ENCODE data around the gene SLC24A4. TPM values are rescaled to one million over a fixed set of nuclear protein-coding genes. Genes with fewer than 3 reads are reported as not detected.

Gene SLC24A4
- total RNA-seq, 1 donor from 2014 or later: not detected

DNA sequence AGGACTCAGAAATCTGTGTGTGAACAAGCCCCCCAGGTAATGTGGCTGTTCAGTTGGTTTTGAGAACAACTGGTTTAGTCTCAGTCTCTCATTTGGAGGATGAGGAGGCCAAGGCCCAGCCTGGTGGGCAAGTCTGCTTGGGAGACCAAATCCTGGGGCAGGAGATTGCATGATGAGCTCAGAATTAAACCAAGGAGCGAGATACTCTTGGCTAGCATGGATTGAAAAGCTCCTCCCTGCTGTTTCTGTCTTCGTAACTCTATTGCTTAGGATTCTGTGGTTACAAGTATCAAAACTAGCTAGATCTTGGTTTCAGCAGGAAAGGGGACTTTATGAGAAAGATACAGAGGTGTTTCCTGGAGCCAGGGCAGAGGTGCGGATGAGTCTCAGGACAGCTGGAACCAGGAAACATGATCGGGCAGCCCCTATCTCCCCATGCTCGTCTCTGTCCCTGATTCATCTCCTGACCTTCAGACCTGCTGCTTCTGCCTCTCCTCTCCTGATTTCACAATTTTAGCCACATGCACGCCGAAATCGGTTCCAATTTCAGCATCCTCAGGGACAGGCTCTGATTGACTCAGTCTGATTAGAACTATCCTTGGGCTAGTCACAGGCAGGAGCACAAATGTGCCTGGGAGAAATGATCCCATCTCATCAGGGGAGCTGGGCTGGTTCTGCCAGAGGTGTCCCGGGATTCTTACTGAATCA lies 150.4 kb downstream of the SLC24A4 start:
- Mint-ChIP-seq H3K27ac (no peak overlapping the region), H3K27me3 (ENCODE audit: low read depth) (no peaks in the 10 kb centered on the region), H3K4me3 (no peak overlapping the region), H3K9me3 (peaks cover 17% of the 10 kb centered on the region), H3K36me3 (no peaks in the 10 kb centered on the region), H3K4me1 (peaks cover 8% of the 10 kb centered on the region)
- peak in 1 of 2 experiments; percentile 24 for DNase-seq (ENCODE audit: low spot score in 2 of 2, unreplicated experiment in 2 of 2)
- TF ChIP-seq, protein P1, sequence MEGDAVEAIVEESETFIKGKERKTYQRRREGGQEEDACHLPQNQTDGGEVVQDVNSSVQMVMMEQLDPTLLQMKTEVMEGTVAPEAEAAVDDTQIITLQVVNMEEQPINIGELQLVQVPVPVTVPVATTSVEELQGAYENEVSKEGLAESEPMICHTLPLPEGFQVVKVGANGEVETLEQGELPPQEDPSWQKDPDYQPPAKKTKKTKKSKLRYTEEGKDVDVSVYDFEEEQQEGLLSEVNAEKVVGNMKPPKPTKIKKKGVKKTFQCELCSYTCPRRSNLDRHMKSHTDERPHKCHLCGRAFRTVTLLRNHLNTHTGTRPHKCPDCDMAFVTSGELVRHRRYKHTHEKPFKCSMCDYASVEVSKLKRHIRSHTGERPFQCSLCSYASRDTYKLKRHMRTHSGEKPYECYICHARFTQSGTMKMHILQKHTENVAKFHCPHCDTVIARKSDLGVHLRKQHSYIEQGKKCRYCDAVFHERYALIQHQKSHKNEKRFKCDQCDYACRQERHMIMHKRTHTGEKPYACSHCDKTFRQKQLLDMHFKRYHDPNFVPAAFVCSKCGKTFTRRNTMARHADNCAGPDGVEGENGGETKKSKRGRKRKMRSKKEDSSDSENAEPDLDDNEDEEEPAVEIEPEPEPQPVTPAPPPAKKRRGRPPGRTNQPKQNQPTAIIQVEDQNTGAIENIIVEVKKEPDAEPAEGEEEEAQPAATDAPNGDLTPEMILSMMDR (IDR thresholded peaks at IDR 0.05; ENCODE audit: unreplicated experiment): no peak

DNA sequence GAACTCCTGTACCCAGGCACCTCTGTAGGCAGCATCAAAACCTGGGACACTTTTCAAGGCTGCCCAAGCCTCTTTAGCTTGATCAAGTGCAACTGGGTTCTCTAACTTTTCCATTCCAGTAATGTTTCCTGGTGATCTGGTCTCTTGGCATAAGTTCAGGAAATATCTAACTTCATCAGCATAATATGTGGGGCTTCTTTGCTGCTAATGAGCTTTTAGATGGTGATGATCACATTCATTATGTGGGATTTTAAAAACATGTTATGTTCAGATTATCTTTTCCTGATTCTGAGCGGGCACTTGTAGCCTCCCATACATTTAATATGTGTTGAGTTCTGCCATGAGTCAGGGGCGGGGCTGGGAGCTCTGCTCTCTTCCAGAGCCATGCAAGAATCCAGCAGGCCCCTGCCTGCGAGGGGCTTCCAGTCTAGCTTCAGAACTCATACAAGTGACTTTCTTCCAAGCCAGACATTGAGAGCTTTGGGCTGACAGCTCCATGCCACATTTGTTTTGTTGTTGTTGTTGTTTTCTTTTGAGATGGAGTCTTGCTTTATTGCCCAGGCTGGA lies 151.1 kb downstream of the SLC24A4 start:
- H3K9me3 Mint-ChIP-seq: peaks cover 18% of the 10 kb centered on the region
- H3K36me3 Mint-ChIP-seq: no peaks in the 10 kb centered on the region
- H3K27ac Mint-ChIP-seq: no peak overlapping the region
- TF ChIP-seq, protein P1 (IDR thresholded peaks at IDR 0.05; ENCODE audit: unreplicated experiment): no peak
- no peak overlapping the region for H3K4me3 Mint-ChIP-seq
- peaks cover 8% of the 10 kb centered on the region for H3K4me1 Mint-ChIP-seq
- no peaks in the 10 kb centered on the region for H3K27me3 Mint-ChIP-seq (ENCODE audit: low read depth)
- DNase-seq (ENCODE audit: low spot score in 2 of 2, unreplicated experiment in 2 of 2): peak in 1 of 2 experiments; percentile 16

DNA sequence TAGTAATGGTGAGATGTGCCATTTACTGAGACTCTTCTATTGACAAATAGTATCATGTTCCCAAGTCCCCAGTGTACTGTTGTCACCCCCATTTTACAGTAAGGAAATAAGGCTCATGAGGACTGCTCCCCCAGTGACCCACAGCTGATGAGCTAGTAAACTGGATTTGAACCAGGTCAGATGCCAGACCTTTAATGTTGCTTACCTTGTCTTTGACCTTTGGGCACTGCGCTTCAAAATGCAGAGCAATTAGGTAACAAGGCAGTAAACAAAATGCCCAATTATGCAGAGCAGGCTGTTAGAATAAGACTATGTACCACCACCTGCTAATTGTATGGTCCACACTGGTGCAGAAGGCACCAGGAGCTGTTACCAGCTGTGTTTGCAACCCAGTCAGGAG lies 152.1 kb downstream of the SLC24A4 start:
- Mint-ChIP-seq H3K36me3 (no peaks in the 10 kb centered on the region), H3K4me3 (no peak overlapping the region), H3K9me3 (peaks cover 14% of the 10 kb centered on the region), H3K4me1 (peaks cover 8% of the 10 kb centered on the region), H3K27ac (no peak overlapping the region), H3K27me3 (ENCODE audit: low read depth) (no peaks in the 10 kb centered on the region)
- DNase-seq (ENCODE audit: low spot score in 2 of 2, unreplicated experiment in 2 of 2): no peak
- TF ChIP-seq, protein P1 (IDR thresholded peaks at IDR 0.05; ENCODE audit: unreplicated experiment): no peak

DNA sequence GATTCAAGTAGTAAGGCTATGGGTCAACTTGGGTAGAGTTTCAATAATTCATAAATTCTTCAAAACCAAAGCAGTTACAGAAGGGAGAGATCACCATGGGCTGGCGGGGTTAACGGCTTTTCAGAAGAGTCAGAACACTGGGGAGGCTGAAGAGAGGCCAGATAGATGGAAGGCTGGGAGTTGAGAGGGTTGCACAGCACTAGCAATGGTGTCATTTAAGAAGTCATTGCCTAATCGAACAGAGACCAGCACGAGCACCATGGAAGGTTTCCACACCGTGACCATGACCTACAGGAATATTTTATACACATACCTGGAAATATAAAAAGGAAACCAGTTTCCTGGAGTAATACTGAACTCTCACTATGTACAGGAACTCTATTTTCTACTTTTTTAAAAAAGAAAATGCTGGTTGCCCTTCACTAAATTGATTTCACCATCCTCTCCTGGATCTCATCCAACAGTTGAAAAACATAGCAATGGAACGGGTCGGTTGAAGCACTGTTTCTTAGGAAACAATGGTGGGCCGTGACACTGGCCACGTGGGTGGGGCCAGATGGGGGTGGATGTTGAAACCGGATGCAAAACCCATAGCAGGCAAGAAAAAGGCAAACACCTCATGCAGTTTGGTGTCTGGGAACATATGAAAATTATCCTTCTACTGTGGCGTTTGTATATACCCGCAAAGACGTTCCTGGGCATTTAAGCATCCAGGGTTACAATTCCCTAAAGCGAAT lies 152.7 kb downstream of the SLC24A4 start:
- peaks cover 11% of the 10 kb centered on the region for H3K9me3 Mint-ChIP-seq
- TF ChIP-seq, protein P1 (IDR thresholded peaks at IDR 0.05; ENCODE audit: unreplicated experiment): no peak
- H3K27ac Mint-ChIP-seq: no peak overlapping the region
- no peak overlapping the region for H3K4me3 Mint-ChIP-seq
- no peaks in the 10 kb centered on the region for H3K36me3 Mint-ChIP-seq
- peak in 1 of 2 experiments; percentile 19 for DNase-seq (ENCODE audit: low spot score in 2 of 2, unreplicated experiment in 2 of 2)
- peaks cover 6% of the 10 kb centered on the region for H3K4me1 Mint-ChIP-seq
- H3K27me3 Mint-ChIP-seq (ENCODE audit: low read depth): no peaks in the 10 kb centered on the region

DNA sequence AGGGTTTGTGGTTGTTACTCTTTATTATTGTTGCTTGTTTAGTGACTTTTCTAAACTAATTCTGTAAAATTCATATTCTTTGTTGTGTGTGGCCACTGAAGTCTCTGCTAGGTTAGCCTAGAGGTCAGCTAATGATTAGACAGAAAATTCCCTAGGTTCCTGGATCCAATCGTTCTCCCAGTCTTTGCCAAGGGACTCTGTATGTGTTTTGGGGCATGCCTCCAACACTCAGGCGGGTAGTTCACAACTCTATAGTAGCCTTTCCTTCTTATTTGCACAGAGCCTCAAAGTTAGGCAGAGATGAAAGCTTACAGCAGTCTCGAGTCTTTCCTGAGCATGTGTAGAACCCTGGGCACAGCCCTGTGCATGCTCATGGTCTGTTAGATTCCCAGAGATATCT lies 157.9 kb downstream of the SLC24A4 start:
- H3K27me3 Mint-ChIP-seq (ENCODE audit: low read depth): no peaks in the 10 kb centered on the region
- no peak overlapping the region for H3K4me3 Mint-ChIP-seq
- no peaks in the 10 kb centered on the region for H3K36me3 Mint-ChIP-seq
- peak in 1 of 2 experiments; percentile 6 for DNase-seq (ENCODE audit: low spot score in 2 of 2, unreplicated experiment in 2 of 2)
- TF ChIP-seq, protein P1 (IDR thresholded peaks at IDR 0.05; ENCODE audit: unreplicated experiment): no peak
- peaks cover 11% of the 10 kb centered on the region for H3K9me3 Mint-ChIP-seq
- no peak overlapping the region for H3K27ac Mint-ChIP-seq
- H3K4me1 Mint-ChIP-seq: no peaks in the 10 kb centered on the region
